Right ventricle myocardium inferior (tissue), 1 donor: ENCODE results near the gene EPB41L4B. TPM values are rescaled to one million over a fixed set of nuclear protein-coding genes. Genes with fewer than 3 reads are reported as not detected.

Experiments used
- ATAC-seq: fragments of 200-7000 bp; cut with Tn5 transposase; one replicate; pipeline ENCODE4 v1.9.1; 2020; ENCODE audit warnings: mild to moderate bottlenecking, moderate library complexity
- DNase-seq: peaks from one replicate; pipeline ENCODE4 v3.0.0; 2021; ENCODE audit errors: missing footprints
- intact Hi-C: fragments of 100-400 bp; cut with DNase I; formaldehyde crosslinking; loops from one replicate; pipeline ENCODE4 v1.11.0; 2022
- total RNA-seq: library from RNA; stranded (reverse); fragmentation: NEBNext Ultra II Directional; extraction: Animal tissue kit (Norgen Biotek cat#: 25700); gene quantifications from one replicate; pipeline ENCODE4 v1.2.1, GENCODE V29; 2021
- donor health status: DM: no; HTN: yes; CAD: no; lungs with severe emphysema.

Gene EPB41L4B
- total RNA-seq, 1 donor from 2014 or later, result 8.1 TPM

DNA sequence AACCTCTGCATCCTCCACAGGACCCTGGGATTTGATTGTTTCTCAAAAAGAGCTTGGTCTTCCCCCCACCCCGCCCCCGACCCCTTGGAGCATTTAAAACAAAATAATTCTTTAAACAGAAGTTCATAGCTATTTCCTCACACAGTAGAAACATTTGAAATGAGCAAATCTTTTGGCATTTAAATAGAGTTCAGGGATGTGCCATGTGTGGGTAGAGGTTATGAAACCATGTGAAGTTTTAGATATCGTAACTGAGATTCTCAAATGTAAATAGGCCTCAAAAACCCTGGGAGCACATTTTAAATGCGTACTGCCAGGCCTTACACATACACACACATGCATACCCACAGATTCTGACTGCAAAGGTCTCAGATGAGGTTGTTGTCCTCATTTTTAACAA lies 66.5 kb downstream of the EPB41L4B start:
- peak; percentile 20 for ATAC-seq
- DNase-seq, result no peak
- intact Hi-C loops, result no loop called here

DNA sequence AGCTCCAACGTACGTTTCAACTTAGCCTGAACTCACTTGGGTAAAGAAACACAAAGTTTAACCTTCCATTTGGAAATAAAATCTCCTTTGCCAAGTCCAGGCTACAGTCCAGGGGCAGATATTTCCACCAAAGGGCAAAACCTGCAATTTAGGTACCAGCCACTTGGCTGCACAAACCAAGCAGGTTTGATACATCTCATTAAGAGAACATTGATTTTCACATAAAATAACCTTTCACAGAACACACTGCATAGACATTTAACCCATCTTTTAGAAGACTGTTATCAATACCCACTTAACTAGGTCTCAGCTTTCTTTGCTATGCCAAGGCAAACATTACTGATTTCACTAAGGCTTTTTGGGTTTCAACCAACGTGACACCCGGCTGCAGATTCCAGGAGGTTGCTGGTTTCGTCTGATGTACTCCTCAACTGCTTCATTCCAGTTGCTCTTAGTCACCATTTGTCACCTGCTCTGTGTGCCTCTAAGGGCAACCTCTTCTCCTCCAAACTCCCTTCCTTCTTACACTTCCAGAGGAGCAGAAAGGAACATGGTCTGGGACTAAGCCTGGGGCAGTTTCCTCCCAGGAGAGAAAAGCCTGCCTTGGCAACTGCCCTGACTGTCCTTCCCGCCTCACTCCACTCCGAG lies 67.1 kb downstream of the EPB41L4B start:
- ATAC-seq (peak; percentile 25), DNase-seq (no peak)
- intact Hi-C loops, result no loop called here

DNA sequence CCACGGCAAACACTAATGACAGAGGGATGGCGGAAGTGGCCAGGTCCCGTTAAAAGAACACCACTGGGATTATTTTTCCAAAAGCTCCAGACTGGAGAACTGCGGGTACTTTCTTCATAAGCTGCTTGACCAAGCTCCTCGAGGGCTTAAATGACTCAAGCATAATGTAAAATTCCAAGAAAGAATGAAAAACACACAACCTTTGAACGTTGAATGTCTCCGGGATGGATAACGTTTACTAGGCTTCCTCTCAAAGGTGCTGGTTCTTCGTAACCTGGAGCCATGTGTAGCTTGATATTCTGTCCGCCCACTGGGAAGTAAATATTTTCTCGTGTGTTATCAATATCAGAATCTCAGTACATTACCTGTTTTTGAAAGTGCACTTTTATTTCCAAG lies 67.6 kb downstream of the EPB41L4B start:
- DNase-seq, result no peak
- intact Hi-C loops, result no loop called here
- ATAC-seq, result no peak

DNA sequence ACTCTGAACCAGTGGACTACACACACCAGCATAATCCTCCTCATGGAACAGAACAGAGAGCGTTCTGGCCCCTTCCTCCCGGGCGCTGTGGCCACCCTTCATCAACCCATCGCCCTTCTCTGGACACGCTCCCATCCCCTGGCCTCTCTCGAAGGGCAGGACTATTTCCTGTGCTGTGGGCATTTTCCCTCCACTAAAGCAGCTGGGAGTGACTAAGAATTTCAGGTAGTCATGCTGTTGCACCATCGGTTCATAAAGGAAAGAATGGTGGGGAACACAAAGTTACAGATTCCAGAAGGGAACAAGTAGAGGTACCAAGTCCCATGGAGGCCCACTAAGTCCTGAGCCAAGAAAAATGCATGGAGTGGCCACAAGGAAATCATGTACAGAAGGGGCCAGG lies 68.6 kb downstream of the EPB41L4B start:
- ATAC-seq (no peak), DNase-seq (no peak)
- intact Hi-C loops, result no loop called here

DNA sequence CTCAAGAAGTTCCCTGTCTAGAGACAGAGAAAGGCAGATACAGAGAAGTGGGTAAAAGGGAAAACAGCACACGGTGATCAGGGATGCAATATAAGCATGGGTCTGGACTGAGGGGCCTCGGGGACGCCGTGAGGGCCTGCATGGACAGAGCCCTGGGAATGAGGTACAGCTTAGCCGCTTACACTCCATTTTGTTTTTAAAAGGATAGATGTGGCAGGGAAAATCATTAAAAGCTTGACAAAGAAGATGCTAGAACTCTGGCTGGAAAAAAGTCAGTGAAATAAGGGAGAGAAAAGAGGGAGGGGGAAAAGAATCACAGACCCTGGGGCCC lies 69.1 kb downstream of the EPB41L4B start:
- ATAC-seq, result peak; percentile 15

DNA sequence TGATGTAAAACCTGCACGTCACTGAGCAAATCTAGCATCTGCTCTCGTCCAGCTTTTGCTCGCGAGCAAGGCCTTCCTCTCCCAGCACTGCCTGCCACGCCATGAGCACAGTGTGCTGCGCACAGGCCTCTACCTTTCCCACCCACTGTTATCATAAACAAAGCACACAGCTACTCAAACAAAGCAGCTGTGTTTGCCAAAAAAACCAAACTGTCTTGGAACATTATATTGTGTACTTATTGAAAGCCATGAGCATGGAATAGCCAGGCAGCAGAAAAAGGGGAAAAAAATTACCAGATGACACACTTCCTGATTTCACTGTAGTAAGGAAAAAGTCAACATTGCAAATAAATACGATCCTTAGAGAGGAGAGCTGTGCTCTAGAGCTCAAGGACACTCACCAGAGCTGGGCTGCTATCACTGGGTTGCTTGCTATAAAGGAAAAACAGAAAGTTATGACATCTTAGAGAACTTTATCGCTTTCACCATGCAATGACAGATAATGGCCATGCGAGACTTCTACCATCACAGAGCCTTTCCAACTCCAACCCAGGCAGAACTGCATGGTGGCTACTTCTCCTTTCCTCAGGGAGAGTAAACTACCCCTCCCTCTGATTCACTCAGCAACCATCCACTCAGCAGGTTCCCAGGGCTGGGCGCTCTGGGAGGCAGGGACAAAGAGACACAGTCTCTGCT lies 69.6 kb downstream of the EPB41L4B start:
- ATAC-seq (no peak), DNase-seq (no peak)
- intact Hi-C loops, result no loop called here

More for the DNA sequence above, 69.1 kb downstream of the EPB41L4B start:
- intact Hi-C loops, result no loop called here
- no peak for DNase-seq

DNA sequence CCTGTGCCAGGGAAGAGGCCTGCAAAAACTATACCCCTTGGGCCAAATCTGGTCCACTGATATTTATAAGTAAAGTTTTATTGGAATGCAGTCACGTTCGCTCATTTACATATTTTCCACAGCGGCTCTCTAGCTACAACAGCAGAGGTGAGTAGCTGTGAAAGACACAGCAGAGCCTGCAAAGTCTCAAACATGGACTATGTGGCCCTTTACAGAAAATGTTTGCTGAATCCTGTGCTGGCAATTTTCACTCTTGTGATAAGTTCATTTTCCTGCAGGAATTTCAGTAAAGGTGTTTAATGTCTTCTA lies 70.1 kb downstream of the EPB41L4B start:
- ATAC-seq, result no peak
- DNase-seq, result no peak
- intact Hi-C loops, result no loop called here

DNA sequence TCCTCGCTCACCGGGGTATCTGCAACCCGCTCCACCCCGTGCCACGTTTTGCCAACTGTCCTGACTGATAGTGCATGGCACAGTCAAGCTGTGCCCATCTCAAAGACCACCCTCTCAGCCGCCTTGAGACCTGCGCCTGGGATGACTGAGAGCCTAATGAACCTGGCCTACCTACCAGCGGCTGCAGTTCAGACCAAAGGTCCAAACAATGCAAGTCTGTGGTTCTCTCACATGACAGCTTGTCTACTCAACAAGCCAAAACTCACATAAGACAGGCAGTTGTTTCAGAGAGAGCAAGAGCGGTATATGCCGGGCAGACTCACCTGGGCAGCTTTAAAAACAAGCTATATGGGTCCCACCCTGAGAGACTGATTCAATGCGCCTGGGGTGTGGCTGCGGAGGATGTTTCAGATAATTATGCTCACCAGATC lies 70.5 kb downstream of the EPB41L4B start:
- intact Hi-C loops, result no loop called here
- ATAC-seq (no peak), DNase-seq (no peak)

DNA sequence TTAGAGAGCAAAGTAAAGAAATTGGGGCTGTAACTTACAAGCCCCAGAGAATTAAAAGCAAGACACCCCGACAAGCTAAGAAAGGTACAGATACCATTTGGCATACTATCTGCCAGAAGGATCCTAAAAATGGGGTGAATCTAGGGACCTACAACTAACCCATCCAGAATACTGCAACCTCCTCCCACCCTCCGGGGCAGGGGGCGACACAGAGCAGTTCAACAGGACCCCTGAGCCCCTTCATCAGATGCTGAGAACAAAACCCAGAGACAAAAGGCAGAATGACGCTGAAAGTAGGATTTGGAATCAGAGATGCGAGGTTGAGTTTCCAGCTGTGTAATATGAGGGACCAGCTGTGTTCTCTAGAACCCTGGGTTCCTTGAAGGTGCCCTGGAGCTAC lies 71.2 kb downstream of the EPB41L4B start:
- intact Hi-C loops, result loop anchor here (5.0 kb wide), 1 partner anchor 223 kb away; no protein-coding TSS in a partner anchor
- ATAC-seq, result no peak
- no peak for DNase-seq

DNA sequence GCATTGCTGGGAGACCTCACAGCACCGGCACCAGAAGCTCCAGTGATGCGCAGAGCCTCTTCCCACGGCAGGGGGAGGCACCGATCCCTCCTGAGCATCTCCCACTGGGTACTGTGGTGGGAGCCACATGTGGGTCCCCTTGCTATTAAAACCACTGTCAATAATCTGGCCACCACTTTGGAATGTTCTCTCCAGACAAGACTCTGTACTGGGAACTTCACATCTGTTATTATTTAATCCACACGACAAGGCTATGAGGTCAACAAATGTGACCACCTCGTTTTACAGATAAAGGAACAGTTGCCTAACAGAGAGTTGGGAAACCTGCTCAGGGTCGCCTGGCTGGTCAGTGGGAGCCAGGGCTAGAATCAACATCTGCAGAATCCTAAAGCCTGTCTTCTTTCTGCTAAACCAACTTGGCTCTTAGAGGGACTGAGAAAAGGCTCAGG lies 72.7 kb downstream of the EPB41L4B start:
- ATAC-seq (no peak), DNase-seq (no peak)
- intact Hi-C loops, result loop anchor here (5.0 kb wide), 1 partner anchor 224 kb away; no protein-coding TSS in a partner anchor

DNA sequence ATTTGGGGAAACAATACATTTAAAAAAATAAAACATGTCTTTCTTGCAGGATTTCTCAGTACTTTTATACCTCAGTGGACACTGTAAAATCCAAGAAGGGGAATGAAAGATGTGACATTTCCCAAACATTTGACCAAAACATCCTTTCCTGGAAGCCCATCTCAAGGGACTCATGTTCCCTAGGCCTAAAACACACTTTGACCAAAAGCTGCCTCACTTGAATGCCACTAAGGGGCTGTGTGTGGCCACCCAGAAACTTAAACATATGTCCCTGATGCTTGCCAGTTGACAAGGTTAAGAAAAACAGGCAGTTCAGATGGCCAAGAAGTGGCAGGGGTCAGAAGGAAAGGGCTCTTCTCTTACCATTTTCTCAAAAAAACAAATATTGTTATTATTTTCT lies 73.6 kb downstream of the EPB41L4B start:
- no peak for DNase-seq
- intact Hi-C loops, result loop anchor here (5.0 kb wide), 1 partner anchor 225 kb away; no protein-coding TSS in a partner anchor
- no peak for ATAC-seq

DNA sequence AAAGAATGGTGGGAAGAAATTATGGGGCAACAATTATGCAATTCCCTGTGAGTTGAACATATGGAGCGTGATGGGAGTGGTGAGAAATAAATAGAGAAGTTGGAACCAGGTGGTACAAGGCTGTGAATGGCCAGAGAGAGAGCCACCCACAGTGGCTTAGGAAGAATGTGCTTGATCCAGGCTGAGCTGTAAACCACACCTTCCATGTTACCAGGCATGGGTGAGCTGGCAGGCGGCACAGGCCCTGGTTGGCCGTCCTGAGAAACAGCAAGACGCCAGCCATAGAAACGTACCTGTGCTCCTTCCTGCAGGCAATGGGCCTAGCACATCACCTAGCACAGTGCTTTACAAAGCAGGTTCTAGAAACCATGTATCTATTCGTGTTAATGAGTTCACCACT lies 74.3 kb downstream of the EPB41L4B start:
- intact Hi-C loops, result loop anchor here (5.0 kb wide), 1 partner anchor 226 kb away; no protein-coding TSS in a partner anchor
- DNase-seq, result no peak
- no peak for ATAC-seq

DNA sequence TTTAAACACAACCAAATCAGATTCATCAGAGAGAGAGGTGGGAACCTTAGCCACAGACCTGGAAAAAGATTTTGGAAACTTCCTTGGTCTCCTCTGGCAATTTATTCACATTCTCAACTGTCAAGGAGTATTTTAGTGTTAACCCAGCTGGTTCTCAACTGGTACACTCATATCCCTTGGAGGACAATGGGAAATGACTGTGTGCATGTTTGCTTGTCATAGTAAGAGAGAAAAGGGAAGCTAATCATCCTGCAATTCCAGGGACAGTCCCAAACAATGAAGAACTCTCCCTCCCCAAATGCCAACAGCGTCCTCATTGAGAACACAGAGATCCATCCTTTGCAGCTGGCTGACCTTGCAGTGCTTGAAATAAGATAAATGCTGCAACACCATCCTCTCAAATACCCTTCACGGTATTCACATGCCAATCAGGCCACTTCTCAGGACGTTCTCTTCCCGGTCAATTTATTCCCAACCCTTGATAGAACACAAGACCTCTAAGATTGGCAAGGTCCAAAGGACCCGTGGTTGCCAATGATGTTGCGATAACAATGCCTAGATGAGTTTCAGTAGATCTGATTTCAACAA lies 75.5 kb downstream of the EPB41L4B start:
- peak; percentile 85 for ATAC-seq
- no peak for DNase-seq
- intact Hi-C loops, result loop anchor here (5.0 kb wide), 1 partner anchor 227 kb away; no protein-coding TSS in a partner anchor

DNA sequence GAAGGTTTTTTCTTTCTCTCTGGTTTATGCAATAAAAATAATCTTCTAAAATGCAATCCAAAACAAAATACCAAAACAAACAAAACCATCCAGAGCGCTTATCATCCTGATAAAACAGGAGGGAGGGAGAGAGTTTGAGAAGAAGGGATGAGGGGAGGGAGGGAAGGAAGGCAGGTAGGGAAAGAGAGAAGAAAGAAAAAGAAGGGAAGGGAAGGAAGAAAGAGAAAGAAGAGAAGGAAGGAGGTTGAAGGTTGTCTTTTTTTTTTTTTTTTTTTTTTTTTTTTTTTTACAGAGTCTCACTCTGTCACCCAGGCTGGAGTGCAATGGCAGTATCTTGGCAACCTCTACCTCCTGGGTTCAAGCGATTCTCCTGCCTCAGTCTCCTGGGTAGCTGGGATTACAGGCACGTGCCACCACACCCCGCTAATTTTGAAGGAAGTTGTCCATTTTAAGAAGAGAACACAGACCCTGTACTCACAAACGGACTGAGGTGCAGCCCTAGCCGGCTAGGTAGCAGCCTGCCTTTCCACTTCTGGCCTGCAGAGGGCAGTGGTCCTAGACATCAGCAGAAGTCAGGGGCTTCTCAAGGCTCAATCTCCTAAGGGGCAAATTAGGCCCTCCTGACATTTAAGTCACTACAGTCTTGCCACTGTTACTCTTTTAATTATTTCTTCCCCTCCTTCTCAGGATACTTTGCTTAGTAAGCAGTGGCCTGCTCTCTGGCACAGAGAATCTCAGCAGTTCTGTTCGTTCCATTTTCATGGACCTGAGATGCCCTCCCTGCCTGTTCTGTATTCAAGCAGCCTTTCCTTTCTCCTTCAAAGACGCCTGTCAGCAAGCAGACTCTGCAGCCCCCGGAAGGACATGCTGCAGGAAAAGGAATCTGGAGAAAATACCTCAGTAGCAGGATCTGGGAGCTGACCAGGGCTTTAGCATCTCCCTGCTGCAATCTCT lies 76.4 kb downstream of the EPB41L4B start:
- ATAC-seq, result peak; percentile 81
- intact Hi-C loops, result loop anchor here (1.0 to 5.0 kb wide), 2 partner anchors 77 to 228 kb away; partner anchors contain the start of gene EPB41L4B
- peak; percentile 79 for DNase-seq

DNA sequence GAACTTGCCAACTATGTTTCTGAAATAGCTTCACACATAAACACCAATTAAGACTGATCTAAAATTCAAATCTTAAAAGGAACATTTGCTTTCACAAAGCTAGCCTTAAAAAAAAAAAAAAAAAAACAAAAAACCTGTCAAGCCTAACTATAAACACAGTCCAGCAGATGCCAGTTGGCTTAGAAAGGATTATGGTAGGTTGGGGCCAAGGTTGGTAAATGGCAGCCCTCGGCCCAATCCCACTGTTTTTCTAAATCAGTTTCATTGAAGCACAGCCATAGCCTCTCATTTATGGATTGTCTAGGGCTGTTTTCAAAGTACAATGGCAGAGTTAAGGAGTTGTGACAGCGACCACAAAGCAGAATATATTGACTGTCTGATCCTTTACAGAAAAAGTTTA lies 78.1 kb downstream of the EPB41L4B start:
- DNase-seq (no peak), ATAC-seq (no peak)
- intact Hi-C loops, result no loop called here

DNA sequence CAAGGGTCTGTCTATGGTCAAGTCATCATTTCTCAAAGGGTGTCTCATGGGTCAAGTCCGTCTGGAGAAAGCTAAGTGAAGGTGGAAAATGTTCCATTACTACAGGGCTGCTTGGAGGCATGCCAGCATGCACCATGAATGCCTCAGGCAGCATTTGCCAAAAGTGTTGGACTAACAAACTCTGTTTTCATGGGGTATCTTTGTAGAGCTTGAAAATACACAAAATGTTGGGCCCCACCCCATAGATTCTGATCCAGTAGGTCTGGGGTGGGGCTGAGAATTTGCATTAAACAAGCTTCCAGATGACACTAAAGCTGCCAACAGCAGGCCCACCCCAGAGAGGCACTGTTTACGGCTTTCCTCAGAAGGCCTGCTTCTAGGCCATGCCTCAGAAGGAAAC lies 78.8 kb downstream of the EPB41L4B start:
- ATAC-seq (no peak), DNase-seq (no peak)
- intact Hi-C loops, result no loop called here

DNA sequence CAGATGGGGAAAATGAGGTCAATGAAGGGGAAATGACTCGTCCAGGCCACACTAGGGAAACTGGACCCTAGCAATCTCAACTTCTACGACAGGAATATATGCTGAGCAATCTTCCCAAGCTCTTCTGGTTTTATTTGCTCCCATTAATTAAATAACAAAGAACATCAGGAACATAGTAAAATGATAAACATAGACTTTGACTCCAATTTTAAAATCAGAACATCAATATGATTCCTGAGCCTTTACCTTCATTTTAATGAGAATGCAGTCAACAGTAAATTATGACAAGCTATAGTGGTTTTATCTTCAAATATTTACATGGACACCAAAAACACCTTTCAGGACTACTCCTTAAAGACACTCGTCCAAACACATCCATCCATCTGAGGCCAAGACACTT lies 79.7 kb downstream of the EPB41L4B start:
- ATAC-seq (no peak), DNase-seq (no peak)
- intact Hi-C loops, result loop anchor here (2.0 kb wide), 1 partner anchor 48 kb away; no protein-coding TSS in a partner anchor

DNA sequence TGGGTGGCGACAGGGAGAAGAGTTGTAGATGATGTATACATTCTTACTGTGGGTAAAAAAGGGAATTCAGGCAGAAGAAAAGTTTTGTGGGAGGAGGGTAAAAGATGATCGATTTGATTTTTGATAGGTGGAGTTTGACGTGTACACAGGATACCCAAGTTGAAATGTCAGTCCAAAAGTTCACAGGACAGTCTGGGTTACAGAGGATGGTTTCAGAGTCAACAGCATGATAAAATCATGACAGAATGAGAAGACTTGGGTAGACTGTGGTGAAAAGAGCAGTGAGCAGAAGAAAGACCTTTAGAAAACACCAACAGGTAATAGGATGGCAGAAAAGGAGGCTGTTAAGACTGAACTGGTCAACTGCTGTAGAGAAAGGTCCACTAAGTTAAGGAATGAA lies 81.6 kb downstream of the EPB41L4B start:
- DNase-seq (no peak), ATAC-seq (no peak)
- intact Hi-C loops, result no loop called here

DNA sequence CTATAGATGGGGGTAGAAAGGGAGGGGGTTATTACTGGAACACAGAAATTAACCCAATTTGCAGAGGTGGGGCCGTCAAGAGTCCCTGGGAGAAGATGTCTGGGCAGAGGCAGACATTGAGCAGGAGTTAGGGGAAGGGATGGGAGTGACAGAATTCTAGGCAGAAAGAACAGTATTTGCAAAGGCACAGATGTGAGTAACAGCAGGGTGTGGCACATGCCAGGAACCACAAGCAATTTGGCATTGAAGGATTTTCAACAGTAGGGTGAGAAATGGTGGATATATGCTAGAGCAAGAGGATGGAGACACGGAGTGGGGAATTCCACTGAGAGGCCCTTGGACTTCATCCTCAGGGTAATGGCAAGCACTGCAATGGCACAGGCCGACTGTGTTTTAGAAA lies 82.2 kb downstream of the EPB41L4B start:
- DNase-seq (no peak), ATAC-seq (no peak)
- intact Hi-C loops, result no loop called here
